GM12801 (cell line): Measurements from ENCODE around the gene CNOT10.

Experiments used
- CTCF ChIP-seq: IDR thresholded peaks from one replicate; pipeline ENCODE4 v1.5.1; 2011; ENCODE audit warnings: control low read depth; ENCODE audit not compliant: insufficient read length; ENCODE audit errors: extremely low read depth

The CNOT10 gene

DNA sequence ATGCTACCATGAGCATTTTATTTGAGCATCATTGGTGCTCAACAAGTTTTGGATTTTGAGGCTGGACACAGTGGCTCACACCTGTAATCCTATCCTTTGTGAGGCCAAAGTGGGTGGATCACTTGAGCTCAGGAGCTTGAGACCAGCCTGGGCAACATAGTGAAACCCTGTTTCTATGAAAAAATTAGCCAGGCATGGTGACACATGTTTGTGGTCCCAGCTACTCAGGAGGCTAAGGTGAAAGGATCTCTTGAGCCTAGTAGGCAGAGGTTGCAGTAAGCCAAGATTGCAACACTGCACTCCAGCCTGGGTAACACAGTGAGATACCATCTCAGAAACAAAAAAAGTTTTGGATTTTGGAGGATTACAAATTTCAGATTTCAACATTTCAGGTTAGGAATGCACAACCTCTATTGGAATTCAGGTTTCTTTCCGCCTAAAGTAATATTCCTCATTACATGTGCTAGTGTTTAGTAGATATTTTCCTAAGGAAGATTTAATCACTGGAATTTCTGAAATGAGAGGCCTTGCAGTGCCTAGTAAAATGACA, 27.6 kb downstream of the CNOT10 start:
- no peak for TF ChIP-seq CTCF

DNA sequence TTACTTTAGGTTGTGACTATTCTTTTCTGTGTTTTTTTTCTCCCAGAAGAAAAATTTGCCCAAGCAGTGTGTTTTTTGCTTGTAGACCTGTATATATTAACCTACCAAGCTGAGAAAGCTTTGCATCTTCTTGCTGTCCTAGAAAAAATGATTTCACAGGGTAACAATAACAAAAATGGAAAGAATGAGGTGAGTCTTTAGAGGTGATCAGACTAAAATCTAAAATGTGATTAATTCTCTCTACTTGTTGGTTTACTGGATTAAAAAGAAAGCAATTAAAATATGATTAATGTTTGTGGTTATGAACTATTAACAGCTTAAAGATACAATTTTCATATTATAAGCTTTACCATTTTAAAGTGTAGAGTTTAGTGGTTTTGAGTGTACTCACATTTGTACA, 28.2 kb downstream of the CNOT10 start:
- no peak for TF ChIP-seq CTCF

- TF ChIP-seq CTCF = no peak
Observed at GRCh38 chr3:32719335-32719734, 34.3 kb downstream of the CNOT10 start.

DNA sequence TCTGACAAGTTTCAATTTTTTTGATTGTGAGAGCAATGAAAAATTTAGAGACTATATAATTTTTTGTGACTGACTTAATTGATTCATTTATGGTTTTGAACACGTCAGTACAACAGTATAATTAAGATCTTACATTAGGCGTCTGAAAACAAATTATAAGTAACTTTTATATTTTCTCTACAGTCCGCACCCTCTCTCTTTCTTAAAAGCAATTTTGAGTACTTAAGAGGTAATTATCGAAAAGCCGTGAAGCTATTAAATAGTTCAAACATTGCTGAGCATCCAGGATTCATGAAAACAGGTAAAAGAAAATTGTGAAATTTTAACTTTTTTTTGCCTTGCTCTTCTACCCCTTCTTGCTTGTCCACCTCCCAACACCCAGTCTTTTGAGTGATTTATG, 34.9 kb downstream of the CNOT10 start:
- no peak for TF ChIP-seq CTCF

DNA sequence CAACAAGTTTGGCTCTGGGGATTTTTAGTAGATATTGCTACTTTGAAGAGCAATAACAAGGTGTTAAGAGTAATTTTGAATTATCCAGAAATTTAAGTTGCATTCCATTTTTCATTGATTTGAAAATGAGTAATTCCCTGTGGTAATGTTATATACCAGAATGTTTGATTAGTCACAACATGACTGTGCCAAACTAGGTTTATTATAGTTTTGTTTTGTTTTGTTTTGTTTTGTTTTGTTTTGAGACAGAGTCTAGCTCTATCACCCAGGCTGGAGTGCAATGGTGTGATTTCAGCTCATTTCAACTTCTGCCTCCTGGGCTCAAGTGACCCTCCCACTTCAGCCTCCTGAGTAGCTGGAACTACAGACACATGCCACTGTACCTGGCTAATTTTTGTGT, 40.7 kb downstream of the CNOT10 start:
- TF ChIP-seq CTCF = no peak

DNA sequence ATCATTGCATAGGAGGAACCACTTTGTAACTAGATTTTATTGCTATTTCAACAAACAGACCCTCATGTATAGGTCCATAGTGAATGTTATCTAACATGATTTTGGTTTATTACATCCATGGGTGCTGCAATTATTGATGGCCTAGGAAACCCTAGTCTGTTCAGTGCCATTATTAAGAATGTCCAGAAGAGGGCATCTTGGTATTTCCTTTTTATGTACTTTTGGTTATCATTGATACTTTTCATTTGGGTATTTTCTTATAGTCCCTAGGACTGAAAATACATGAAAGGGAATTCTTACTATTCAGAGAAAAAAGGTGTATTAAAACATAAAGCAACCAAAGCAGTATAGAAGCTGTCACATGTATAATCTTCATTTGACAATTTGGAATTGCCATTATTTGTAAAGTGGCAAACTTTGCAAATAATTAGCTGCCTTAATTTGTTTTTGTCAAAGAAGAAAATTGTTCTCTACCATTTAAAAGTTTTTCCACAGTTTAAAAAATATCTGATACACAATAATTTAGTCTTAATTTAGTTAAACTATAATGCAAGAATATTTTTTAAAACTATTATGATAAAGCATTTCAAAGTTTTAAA, 48.7 kb downstream of the CNOT10 start:
- no peak for TF ChIP-seq CTCF

GRCh38 chr3:32734756-32735155, 49.8 kb downstream of the CNOT10 start:
- TF ChIP-seq CTCF = no peak
